ENCODE results near the gene EIF2AK3.

DNA sequence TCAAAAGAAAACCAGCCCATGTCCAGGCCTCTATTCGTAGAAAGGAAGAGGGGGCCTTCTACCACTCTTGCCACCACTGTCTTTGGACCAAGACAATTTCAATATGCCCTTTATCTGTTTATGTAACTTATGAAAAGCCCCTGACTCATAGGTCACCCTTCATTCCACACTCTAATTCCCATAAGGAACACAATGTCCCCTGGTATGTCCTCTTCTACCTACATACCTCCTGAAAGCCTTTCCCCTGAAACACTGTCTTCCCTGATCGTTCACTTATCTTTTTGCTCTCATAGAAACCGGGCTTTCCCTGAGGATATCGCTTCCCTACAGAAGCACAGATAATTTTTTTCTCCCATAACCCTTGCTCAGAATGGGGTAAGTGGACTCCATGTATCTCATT, 13.3 kb downstream of the EIF2AK3 start:
- TF ChIP-seq, protein P1, sequence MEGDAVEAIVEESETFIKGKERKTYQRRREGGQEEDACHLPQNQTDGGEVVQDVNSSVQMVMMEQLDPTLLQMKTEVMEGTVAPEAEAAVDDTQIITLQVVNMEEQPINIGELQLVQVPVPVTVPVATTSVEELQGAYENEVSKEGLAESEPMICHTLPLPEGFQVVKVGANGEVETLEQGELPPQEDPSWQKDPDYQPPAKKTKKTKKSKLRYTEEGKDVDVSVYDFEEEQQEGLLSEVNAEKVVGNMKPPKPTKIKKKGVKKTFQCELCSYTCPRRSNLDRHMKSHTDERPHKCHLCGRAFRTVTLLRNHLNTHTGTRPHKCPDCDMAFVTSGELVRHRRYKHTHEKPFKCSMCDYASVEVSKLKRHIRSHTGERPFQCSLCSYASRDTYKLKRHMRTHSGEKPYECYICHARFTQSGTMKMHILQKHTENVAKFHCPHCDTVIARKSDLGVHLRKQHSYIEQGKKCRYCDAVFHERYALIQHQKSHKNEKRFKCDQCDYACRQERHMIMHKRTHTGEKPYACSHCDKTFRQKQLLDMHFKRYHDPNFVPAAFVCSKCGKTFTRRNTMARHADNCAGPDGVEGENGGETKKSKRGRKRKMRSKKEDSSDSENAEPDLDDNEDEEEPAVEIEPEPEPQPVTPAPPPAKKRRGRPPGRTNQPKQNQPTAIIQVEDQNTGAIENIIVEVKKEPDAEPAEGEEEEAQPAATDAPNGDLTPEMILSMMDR (IDR thresholded peaks at IDR 0.05; ENCODE audit: low read depth, low read length, poor library complexity, severe bottlenecking): no peak
- TF ChIP-seq EZH2phosphoT487 (IDR thresholded peaks at IDR 0.05; ENCODE audit: borderline replicate concordance, low read length): no peak

All from DOHH2 (cell line).